Naive thymus-derived CD4-positive, alpha-beta T cell (primary cell): ENCODE measurements around the gene HYPK. TPM values are rescaled to one million over a fixed set of nuclear protein-coding genes. Genes with fewer than 3 reads are reported as not detected.

Experiments
- ATAC-seq: fragments of 150-1000 bp; cut with Tn5 transposase; 2 replicates; pipeline ENCODE4 v1.10.0; 2021; ENCODE audit warnings: mild to moderate bottlenecking, moderate library complexity
- CTCF ChIA-PET: fragments of 350-600 bp; sonication (Branson Sonifier 250); formaldehyde crosslinking; loops from one replicate; lab custom pipeline; 2021; ENCODE audit warnings: antibody characterized with exemption; lab: Charles Lee
- POLR2A ChIA-PET: fragments of 350-600 bp; sonication (Branson Sonifier 250); formaldehyde crosslinking; loops from one replicate; lab custom pipeline; 2021; ENCODE audit warnings: antibody characterized with exemption, inconsistent platforms; lab: Charles Lee
- DNase-seq, 9 donors: peaks; one replicate each; pipeline versions ENCODE4 v3.0.0 to v3.0.0-alpha.2; 2020 to 2022; ENCODE audit warnings: mixed read lengths in 1 of 9
- H3K27ac ChIP-seq: one replicate; pipeline ENCODE4 v1.7.0; 2013; ENCODE audit warnings: mild to moderate bottlenecking, low read depth, low read length, moderate library complexity
- H3K27me3 ChIP-seq, 2 donors: one replicate each; pipeline ENCODE4 v1.7.0; 2013; ENCODE audit warnings: low read length in 2 of 2, mild to moderate bottlenecking in 2 of 2, moderate library complexity in 2 of 2; ENCODE audit not compliant: control insufficient read depth in 2 of 2, insufficient read depth in 2 of 2
- H3K36me3 ChIP-seq, 3 experiments: 1 replicate in 2 of 3; 2 replicates in 1 of 3; pipeline ENCODE4 v1.7.0; 2013; ENCODE audit warnings: low read length in 3 of 3, mild to moderate bottlenecking in 3 of 3, moderate library complexity in 1 of 3; ENCODE audit not compliant: insufficient read depth in 3 of 3, control insufficient read depth in 2 of 3
- H3K4me1 ChIP-seq, 2 donors: one replicate each; pipeline ENCODE4 v1.7.0; 2013; ENCODE audit warnings: low read length in 2 of 2, mild to moderate bottlenecking in 2 of 2, moderate library complexity in 1 of 2; ENCODE audit not compliant: control insufficient read depth in 2 of 2, insufficient read depth in 2 of 2
- H3K4me3 ChIP-seq: 2 replicates; pipeline ENCODE4 v1.7.0; 2013; ENCODE audit warnings: mild to moderate bottlenecking, low read length
- H3K9me3 ChIP-seq, 3 experiments: 1 replicate in 2 of 3; 2 replicates in 1 of 3; pipeline ENCODE4 v1.7.0; 2013; ENCODE audit warnings: low read length in 3 of 3; ENCODE audit not compliant: control insufficient read depth in 2 of 3
- H3K27ac Mint-ChIP-seq, 9 donors: one replicate each; pipeline ENCODE4 v1.8.0; 2020 to 2022; ENCODE audit warnings: mixed read lengths in 9 of 9, mild to moderate bottlenecking in 8 of 9, moderate library complexity in 5 of 9, inconsistent platforms in 2 of 9
- H3K27me3 Mint-ChIP-seq, 5 donors: one replicate each; pipeline ENCODE4 v1.8.0; 2021 to 2022; ENCODE audit warnings: mixed read lengths in 5 of 5, mild to moderate bottlenecking in 1 of 5
- H3K36me3 Mint-ChIP-seq, 5 donors: one replicate each; pipeline ENCODE4 v1.8.0; 2020 to 2022; ENCODE audit warnings: mixed read lengths in 5 of 5, mild to moderate bottlenecking in 3 of 5, inconsistent platforms in 1 of 5
- H3K4me1 Mint-ChIP-seq, 7 donors: one replicate each; pipeline ENCODE4 v1.8.0; 2020 to 2022; ENCODE audit warnings: mixed read lengths in 7 of 7, mild to moderate bottlenecking in 3 of 7, inconsistent platforms in 1 of 7
- H3K4me3 Mint-ChIP-seq, 10 donors: one replicate each; pipeline ENCODE4 v1.8.0; 2020 to 2022; ENCODE audit warnings: mild to moderate bottlenecking in 10 of 10, mixed read lengths in 10 of 10, moderate library complexity in 6 of 10, inconsistent platforms in 2 of 10
- H3K9me3 Mint-ChIP-seq, 11 donors: one replicate each; pipeline ENCODE4 v1.8.0; 2020 to 2022; ENCODE audit warnings: mixed read lengths in 11 of 11, mild to moderate bottlenecking in 4 of 11, inconsistent platforms in 1 of 11, moderate library complexity in 1 of 11
- intact Hi-C, 2 donors: fragments of 100-400 bp; cut with micrococcal nuclease; formaldehyde crosslinking; loops; one replicate each; pipeline ENCODE4 v1.15.1; 2023
- polyA plus RNA-seq, 2 donors: library from polyadenylated mRNA; unstranded; fragments of 300-500 nt; fragmentation: Illumina TruSeq; gene quantifications; one replicate each; pipeline ENCODE4 v1.2.3, GENCODE V29; 2021
- total RNA-seq, 6 experiments: library from RNA in 5 of 6; stranded (reverse) in 5 of 6; gene quantifications; 1 replicate in 5 of 6; 2 replicates in 1 of 6; pipeline ENCODE4 v1.2.3 and lab custom pipeline; 2021 to 2026

The HYPK gene
- total and polyA plus RNA-seq, 7 experiments from 2014 or later: 7.5 to 32.1 (median 27.0) TPM

- no peak for ATAC-seq
Observed at GRCh38 chr15:43771816-43772215, 28.6 kb upstream of the HYPK start.

GRCh38 chr15:43772624-43773023 lies 27.8 kb upstream of the HYPK start:
- DNase-seq (no peak), ATAC-seq (no peak)
- ChIA-PET POLR2A (interaction anchor here (0.8 to 2.2 kb wide), 3 partner anchors 8 to 23 kb away, joined by 3 to 7 read pairs (median 3); no protein-coding TSS in a partner anchor), CTCF (no interaction called here)
- Mint-ChIP-seq H3K9me3 (no peaks in the 10 kb centered on the region), H3K4me1 (peaks cover 0 to 15% (median 12%) of the 10 kb centered on the region in 7 donors), H3K36me3 (peaks cover 0 to 40% (median 23%) of the 10 kb centered on the region in 5 donors), H3K4me3 (no peak overlapping the region), H3K27me3 (no peaks in the 10 kb centered on the region), H3K27ac (peak overlapping the region in 3 of 9 donors; percentile 15 to 34 (median 20))
- Histone ChIP-seq H3K27me3 (no peaks in the 10 kb centered on the region), H3K4me3 (no peak overlapping the region), H3K9me3 (no peaks in the 10 kb centered on the region), H3K27ac (no peak overlapping the region), H3K4me1 (peaks cover 0 to 6% of the 10 kb centered on the region in 2 donors), H3K36me3 (peaks cover 19 to 49% (median 30%) of the 10 kb centered on the region in 3 experiments)
- intact Hi-C loops: no loop called here

More at GRCh38 chr15:43771816-43772215, 28.6 kb upstream of the HYPK start:
- CTCF ChIA-PET: no interaction called here
- H3K4me3 ChIP-seq: no peak overlapping the region
- intact Hi-C loops: no loop called here
- H3K4me1 Mint-ChIP-seq: peaks cover 0 to 8% (median 5%) of the 10 kb centered on the region in 7 donors
- no peaks in the 10 kb centered on the region for H3K27me3 ChIP-seq
- H3K36me3 ChIP-seq: peaks cover 19 to 56% (median 30%) of the 10 kb centered on the region in 3 experiments
- H3K4me1 ChIP-seq: peaks cover 0 to 6% of the 10 kb centered on the region in 2 donors
- H3K27me3 Mint-ChIP-seq: no peaks in the 10 kb centered on the region
- peak overlapping the region in 3 of 9 donors; percentile 15 to 38 (median 33) for H3K27ac Mint-ChIP-seq
- H3K36me3 Mint-ChIP-seq: peaks cover 0 to 40% (median 23%) of the 10 kb centered on the region in 5 donors
- H3K9me3 Mint-ChIP-seq: no peaks in the 10 kb centered on the region
- no peaks in the 10 kb centered on the region for H3K9me3 ChIP-seq
- no peak overlapping the region for H3K27ac ChIP-seq
- POLR2A ChIA-PET: interaction anchor here (0.8 to 2.2 kb wide), 5 partner anchors 11 to 56 kb away, joined by 3 to 7 read pairs (median 4); no protein-coding TSS in a partner anchor
- no peak for DNase-seq
- H3K4me3 Mint-ChIP-seq: no peak overlapping the region

GRCh38 chr15:43774062-43774461 lies 26.3 kb upstream of the HYPK start:
- Mint-ChIP-seq H3K4me3 (no peak overlapping the region), H3K27me3 (peaks cover 0 to 3% (median 0%) of the 10 kb centered on the region in 5 donors), H3K27ac (peak overlapping the region in 6 of 9 donors; percentile 24 to 96 (median 82)), H3K4me1 (peaks cover 3 to 21% (median 12%) of the 10 kb centered on the region in 7 donors), H3K9me3 (no peaks in the 10 kb centered on the region), H3K36me3 (peaks cover 0 to 29% (median 18%) of the 10 kb centered on the region in 5 donors)
- ATAC-seq (no peak), DNase-seq (no peak)
- ChIA-PET CTCF (interaction anchor here (0.7 kb wide), 1 partner anchor 10 kb away, joined by 3 read pairs; no protein-coding TSS in a partner anchor), POLR2A (interaction anchor here (0.6 to 1.2 kb wide), 2 partner anchors 18 to 1806 kb away, joined by 3 to 4 read pairs; no protein-coding TSS in a partner anchor)
- intact Hi-C loops: no loop called here
- no peak overlapping the region for H3K27ac ChIP-seq
- peaks cover 0 to 9% of the 10 kb centered on the region in 2 donors for H3K4me1 ChIP-seq
- no peak overlapping the region for H3K4me3 ChIP-seq
- H3K27me3 ChIP-seq: no peaks in the 10 kb centered on the region
- H3K36me3 ChIP-seq: peaks cover 14 to 35% (median 22%) of the 10 kb centered on the region in 3 experiments
- no peaks in the 10 kb centered on the region for H3K9me3 ChIP-seq

- Mint-ChIP-seq H3K27ac (peak overlapping the region in 8 of 9 donors; percentile 68 to 96 (median 82)), H3K36me3 (peaks cover 0 to 20% (median 9%) of the 10 kb centered on the region in 5 donors), H3K9me3 (no peaks in the 10 kb centered on the region), H3K4me3 (peak overlapping the region in 9 of 10 donors; percentile 51 to 97 (median 94)), H3K4me1 (peaks cover 5 to 23% (median 11%) of the 10 kb centered on the region in 7 donors), H3K27me3 (peaks cover 0 to 7% (median 0%) of the 10 kb centered on the region in 5 donors)
- H3K27ac ChIP-seq: peak overlapping the region; percentile 77
- ChIA-PET CTCF (interaction anchor here (0.6 kb wide), 1 partner anchor 34 kb away, joined by 3 read pairs; no protein-coding TSS in a partner anchor), POLR2A (interaction anchor here (0.6 to 4.9 kb wide), 4 partner anchors 14 to 404 kb away, joined by 3 to 28 read pairs (median 4); partner anchors contain the start of gene SERF2)
- H3K9me3 ChIP-seq: no peaks in the 10 kb centered on the region
- ATAC-seq: no peak
- no peak for DNase-seq
- H3K36me3 ChIP-seq: peaks cover 4 to 26% (median 13%) of the 10 kb centered on the region in 3 experiments
- H3K27me3 ChIP-seq: no peaks in the 10 kb centered on the region
- no peak overlapping the region for H3K4me3 ChIP-seq
- peaks cover 0 to 9% of the 10 kb centered on the region in 2 donors for H3K4me1 ChIP-seq
- intact Hi-C loops: no loop called here
Observed at GRCh38 chr15:43775411-43775965, 24.9 kb upstream of the HYPK start.

- Mint-ChIP-seq H3K36me3 (peaks cover 0 to 13% (median 6%) of the 10 kb centered on the region in 5 donors), H3K27me3 (peaks cover 0 to 13% (median 0%) of the 10 kb centered on the region in 5 donors), H3K4me3 (peak overlapping the region; percentile 89 to 97 (median 94)), H3K4me1 (peaks cover 5 to 23% (median 11%) of the 10 kb centered on the region in 7 donors), H3K27ac (peak overlapping the region in 8 of 9 donors; percentile 28 to 96 (median 90)), H3K9me3 (no peaks in the 10 kb centered on the region)
- H3K4me1 ChIP-seq: peaks cover 0 to 9% of the 10 kb centered on the region in 2 donors
- no peak for ATAC-seq
- CTCF ChIA-PET: interaction anchor here (0.7 to 1.7 kb wide), 4 partner anchors 15 to 24 kb away, joined by 3 to 6 read pairs (median 5); partner anchors contain the start of genes HYPK, SERF2 and SERINC4
- peaks cover under 1 to 19% (median 7%) of the 10 kb centered on the region in 3 experiments for H3K36me3 ChIP-seq
- intact Hi-C loops: loop anchor here in 1 of 2 donors (2.0 kb wide), 2 partner anchors 25 to 27 kb away; partner anchors contain the start of genes HYPK and SERINC4
- no peaks in the 10 kb centered on the region for H3K27me3 ChIP-seq
- POLR2A ChIA-PET: interaction anchor here (0.5 to 4.9 kb wide), 13 partner anchors 10 to 762 kb away, joined by 3 to 28 read pairs (median 7); partner anchors contain the start of genes HYPK, MFAP1, PDIA3 and SERF2
- peak overlapping the region; percentile 77 for H3K27ac ChIP-seq
- no peaks in the 10 kb centered on the region for H3K9me3 ChIP-seq
- H3K4me3 ChIP-seq: peak overlapping the region; percentile 100
- peak in 1 of 9 donors; percentile 20 for DNase-seq
Observed at GRCh38 chr15:43776101-43776717, 24.2 kb upstream of the HYPK start.
